GM23338 (cell line): ENCODE data around the gene LGALS1.
"Not testable (repeated sequence)": the region's sequence is repeated elsewhere in the genome, so short reads cannot be mapped to it uniquely, and the experiment has no call there.

Source experiments
- CREB1 ChIP-seq: fragments of 250-450 bp; sonication (Bioruptor Pico); IDR thresholded peaks from 2 replicates; pipeline ENCODE4 v1.5.0; 2020; ENCODE audit warnings: low read depth, mild to moderate bottlenecking, moderate library complexity
- EZH2 ChIP-seq: fragments of 200-600 bp; sonication (generic); IDR thresholded peaks from one replicate; pipeline ENCODE4 v1.8.0; 2017; ENCODE audit warnings: antibody characterized with exemption, mild to moderate bottlenecking, low read depth; ENCODE audit not compliant: unreplicated experiment
- EZH2phosphoT487 ChIP-seq: fragments of 200-600 bp; sonication (generic); IDR thresholded peaks from one replicate; pipeline ENCODE4 v1.8.1; 2018; ENCODE audit warnings: antibody characterized with exemption; ENCODE audit not compliant: unreplicated experiment
- JUNB ChIP-seq: IDR thresholded peaks from one replicate; pipeline ENCODE4 v1.6.1; 2016; ENCODE audit warnings: antibody characterized with exemption; ENCODE audit not compliant: unreplicated experiment
- NANOG ChIP-seq: IDR thresholded peaks from 2 replicates; pipeline ENCODE4 v1.6.1; 2016; ENCODE audit warnings: antibody characterized with exemption, borderline replicate concordance
- POLR2AphosphoS5 ChIP-seq: IDR thresholded peaks from 2 replicates; pipeline ENCODE4 v1.6.1; 2016; ENCODE audit warnings: antibody characterized with exemption, low read depth
- STAT1 ChIP-seq: IDR thresholded peaks from one replicate; pipeline ENCODE4 v1.6.1; 2016; ENCODE audit warnings: antibody characterized with exemption; ENCODE audit not compliant: unreplicated experiment
- ZNF114 ChIP-seq: fragments of 250-450 bp; sonication (Bioruptor Pico); IDR thresholded peaks from 2 replicates; pipeline ENCODE4 v1.5.0; 2020; ENCODE audit warnings: mild to moderate bottlenecking, moderate library complexity
- ZNF331 ChIP-seq: fragments of 250-450 bp; sonication (Bioruptor Pico); IDR thresholded peaks from 2 replicates; pipeline ENCODE4 v1.5.0; 2020; ENCODE audit warnings: low read depth, mild to moderate bottlenecking, moderate library complexity
- TF ChIP-seq, protein P1 (sequence below), 2 experiments: fragments of 200-600 bp in 1 of 2; sonication (generic) in 1 of 2; conservative IDR thresholded peaks; 2 replicates each; pipeline versions ENCODE4 v1.5.1 to v1.6.1; 2016 to 2017; ENCODE audit warnings: antibody characterized with exemption in 2 of 2, low read depth in 2 of 2, mild to moderate bottlenecking in 2 of 2, moderate library complexity in 1 of 2
- TF ChIP-seq, protein P2 (sequence below): IDR thresholded peaks from one replicate; pipeline ENCODE4 v1.6.1; 2018; ENCODE audit warnings: antibody characterized with exemption; ENCODE audit not compliant: unreplicated experiment
- TF ChIP-seq, protein P3 (sequence below): fragments of 250-450 bp; sonication (Bioruptor Pico); IDR thresholded peaks from 2 replicates; pipeline ENCODE4 v1.5.0; 2020; ENCODE audit warnings: mild to moderate bottlenecking, moderate library complexity

DNA sequence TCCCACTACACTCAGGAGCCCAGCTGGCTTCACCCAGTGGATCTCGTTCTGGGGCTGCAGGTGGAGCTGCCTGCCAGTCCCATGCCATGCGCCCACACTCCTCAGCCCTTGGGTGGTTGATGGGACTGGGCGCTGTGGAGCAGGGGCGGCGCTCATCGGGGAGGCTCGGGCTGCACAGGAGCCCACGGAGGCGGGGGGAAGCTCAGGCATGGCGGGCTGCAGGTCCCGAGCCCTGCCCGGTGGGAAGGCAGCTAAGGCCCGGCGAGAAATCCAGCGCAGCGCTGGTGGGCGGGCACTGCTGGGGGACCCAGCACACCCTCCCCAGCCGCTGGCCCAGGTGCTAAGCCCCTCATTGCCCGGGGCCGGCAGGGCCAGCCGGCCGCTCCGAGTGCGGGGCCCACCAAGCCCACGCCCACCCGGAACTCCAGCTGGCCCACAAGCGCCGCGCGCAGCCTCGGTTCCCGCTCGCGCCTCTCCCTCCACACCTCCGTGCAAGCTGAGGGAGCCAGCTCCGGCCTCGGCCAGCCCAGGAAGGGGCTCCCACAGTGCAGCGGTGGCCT, 42.4 kb downstream of the LGALS1 start:
- TF ChIP-seq, protein P1, sequence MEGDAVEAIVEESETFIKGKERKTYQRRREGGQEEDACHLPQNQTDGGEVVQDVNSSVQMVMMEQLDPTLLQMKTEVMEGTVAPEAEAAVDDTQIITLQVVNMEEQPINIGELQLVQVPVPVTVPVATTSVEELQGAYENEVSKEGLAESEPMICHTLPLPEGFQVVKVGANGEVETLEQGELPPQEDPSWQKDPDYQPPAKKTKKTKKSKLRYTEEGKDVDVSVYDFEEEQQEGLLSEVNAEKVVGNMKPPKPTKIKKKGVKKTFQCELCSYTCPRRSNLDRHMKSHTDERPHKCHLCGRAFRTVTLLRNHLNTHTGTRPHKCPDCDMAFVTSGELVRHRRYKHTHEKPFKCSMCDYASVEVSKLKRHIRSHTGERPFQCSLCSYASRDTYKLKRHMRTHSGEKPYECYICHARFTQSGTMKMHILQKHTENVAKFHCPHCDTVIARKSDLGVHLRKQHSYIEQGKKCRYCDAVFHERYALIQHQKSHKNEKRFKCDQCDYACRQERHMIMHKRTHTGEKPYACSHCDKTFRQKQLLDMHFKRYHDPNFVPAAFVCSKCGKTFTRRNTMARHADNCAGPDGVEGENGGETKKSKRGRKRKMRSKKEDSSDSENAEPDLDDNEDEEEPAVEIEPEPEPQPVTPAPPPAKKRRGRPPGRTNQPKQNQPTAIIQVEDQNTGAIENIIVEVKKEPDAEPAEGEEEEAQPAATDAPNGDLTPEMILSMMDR (conservative IDR thresholded peaks at IDR 0.05; ENCODE audit: low read depth in 2 of 2), result not testable (repeated sequence)
- not testable (repeated sequence) for TF ChIP-seq JUNB; EZH2; NANOG; EZH2phosphoT487; POLR2AphosphoS5; CREB1 (CRISPR knock-in tag); ZNF114 (CRISPR knock-in tag); STAT1; ZNF331 (CRISPR knock-in tag)
- TF ChIP-seq, protein P2, sequence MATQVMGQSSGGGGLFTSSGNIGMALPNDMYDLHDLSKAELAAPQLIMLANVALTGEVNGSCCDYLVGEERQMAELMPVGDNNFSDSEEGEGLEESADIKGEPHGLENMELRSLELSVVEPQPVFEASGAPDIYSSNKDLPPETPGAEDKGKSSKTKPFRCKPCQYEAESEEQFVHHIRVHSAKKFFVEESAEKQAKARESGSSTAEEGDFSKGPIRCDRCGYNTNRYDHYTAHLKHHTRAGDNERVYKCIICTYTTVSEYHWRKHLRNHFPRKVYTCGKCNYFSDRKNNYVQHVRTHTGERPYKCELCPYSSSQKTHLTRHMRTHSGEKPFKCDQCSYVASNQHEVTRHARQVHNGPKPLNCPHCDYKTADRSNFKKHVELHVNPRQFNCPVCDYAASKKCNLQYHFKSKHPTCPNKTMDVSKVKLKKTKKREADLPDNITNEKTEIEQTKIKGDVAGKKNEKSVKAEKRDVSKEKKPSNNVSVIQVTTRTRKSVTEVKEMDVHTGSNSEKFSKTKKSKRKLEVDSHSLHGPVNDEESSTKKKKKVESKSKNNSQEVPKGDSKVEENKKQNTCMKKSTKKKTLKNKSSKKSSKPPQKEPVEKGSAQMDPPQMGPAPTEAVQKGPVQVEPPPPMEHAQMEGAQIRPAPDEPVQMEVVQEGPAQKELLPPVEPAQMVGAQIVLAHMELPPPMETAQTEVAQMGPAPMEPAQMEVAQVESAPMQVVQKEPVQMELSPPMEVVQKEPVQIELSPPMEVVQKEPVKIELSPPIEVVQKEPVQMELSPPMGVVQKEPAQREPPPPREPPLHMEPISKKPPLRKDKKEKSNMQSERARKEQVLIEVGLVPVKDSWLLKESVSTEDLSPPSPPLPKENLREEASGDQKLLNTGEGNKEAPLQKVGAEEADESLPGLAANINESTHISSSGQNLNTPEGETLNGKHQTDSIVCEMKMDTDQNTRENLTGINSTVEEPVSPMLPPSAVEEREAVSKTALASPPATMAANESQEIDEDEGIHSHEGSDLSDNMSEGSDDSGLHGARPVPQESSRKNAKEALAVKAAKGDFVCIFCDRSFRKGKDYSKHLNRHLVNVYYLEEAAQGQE, result not testable (repeated sequence)
- TF ChIP-seq, protein P3, sequence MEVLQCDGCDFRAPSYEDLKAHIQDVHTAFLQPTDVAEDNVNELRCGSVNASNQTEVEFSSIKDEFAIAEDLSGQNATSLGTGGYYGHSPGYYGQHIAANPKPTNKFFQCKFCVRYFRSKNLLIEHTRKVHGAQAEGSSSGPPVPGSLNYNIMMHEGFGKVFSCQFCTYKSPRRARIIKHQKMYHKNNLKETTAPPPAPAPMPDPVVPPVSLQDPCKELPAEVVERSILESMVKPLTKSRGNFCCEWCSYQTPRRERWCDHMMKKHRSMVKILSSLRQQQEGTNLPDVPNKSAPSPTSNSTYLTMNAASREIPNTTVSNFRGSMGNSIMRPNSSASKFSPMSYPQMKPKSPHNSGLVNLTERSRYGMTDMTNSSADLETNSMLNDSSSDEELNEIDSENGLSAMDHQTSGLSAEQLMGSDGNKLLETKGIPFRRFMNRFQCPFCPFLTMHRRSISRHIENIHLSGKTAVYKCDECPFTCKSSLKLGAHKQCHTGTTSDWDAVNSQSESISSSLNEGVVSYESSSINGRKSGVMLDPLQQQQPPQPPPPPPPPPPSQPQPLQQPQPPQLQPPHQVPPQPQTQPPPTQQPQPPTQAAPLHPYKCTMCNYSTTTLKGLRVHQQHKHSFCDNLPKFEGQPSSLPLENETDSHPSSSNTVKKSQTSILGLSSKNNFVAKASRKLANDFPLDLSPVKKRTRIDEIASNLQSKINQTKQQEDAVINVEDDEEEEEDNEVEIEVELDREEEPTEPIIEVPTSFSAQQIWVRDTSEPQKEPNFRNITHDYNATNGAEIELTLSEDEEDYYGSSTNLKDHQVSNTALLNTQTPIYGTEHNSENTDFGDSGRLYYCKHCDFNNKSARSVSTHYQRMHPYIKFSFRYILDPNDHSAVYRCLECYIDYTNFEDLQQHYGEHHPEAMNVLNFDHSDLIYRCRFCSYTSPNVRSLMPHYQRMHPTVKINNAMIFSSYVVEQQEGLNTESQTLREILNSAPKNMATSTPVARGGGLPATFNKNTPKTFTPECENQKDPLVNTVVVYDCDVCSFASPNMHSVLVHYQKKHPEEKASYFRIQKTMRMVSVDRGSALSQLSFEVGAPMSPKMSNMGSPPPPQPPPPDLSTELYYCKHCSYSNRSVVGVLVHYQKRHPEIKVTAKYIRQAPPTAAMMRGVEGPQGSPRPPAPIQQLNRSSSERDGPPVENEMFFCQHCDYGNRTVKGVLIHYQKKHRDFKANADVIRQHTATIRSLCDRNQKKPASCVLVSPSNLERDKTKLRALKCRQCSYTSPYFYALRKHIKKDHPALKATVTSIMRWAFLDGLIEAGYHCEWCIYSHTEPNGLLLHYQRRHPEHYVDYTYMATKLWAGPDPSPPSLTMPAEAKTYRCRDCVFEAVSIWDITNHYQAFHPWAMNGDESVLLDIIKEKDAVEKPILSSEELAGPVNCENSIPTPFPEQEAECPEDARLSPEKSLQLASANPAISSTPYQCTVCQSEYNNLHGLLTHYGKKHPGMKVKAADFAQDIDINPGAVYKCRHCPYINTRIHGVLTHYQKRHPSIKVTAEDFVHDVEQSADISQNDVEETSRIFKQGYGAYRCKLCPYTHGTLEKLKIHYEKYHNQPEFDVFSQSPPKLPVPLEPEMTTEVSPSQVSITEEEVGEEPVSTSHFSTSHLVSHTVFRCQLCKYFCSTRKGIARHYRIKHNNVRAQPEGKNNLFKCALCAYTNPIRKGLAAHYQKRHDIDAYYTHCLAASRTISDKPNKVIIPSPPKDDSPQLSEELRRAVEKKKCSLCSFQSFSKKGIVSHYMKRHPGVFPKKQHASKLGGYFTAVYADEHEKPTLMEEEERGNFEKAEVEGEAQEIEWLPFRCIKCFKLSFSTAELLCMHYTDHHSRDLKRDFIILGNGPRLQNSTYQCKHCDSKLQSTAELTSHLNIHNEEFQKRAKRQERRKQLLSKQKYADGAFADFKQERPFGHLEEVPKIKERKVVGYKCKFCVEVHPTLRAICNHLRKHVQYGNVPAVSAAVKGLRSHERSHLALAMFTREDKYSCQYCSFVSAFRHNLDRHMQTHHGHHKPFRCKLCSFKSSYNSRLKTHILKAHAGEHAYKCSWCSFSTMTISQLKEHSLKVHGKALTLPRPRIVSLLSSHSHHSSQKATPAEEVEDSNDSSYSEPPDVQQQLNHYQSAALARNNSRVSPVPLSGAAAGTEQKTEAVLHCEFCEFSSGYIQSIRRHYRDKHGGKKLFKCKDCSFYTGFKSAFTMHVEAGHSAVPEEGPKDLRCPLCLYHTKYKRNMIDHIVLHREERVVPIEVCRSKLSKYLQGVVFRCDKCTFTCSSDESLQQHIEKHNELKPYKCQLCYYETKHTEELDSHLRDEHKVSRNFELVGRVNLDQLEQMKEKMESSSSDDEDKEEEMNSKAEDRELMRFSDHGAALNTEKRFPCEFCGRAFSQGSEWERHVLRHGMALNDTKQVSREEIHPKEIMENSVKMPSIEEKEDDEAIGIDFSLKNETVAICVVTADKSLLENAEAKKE, result not testable (repeated sequence)
